Non-pigmented ciliary epithelial cell (primary cell): ENCODE data around the gene C1orf94.
"Not testable (repeated sequence)": the region's sequence is repeated elsewhere in the genome, so short reads cannot be mapped to it uniquely, and the experiment has no call there.

ENCODE experiments used
- DNase-seq: peaks from one replicate; pipeline ENCODE4 v3.0.0-alpha.2; 2010; ENCODE audit warnings: low read depth

Gene C1orf94

DNA sequence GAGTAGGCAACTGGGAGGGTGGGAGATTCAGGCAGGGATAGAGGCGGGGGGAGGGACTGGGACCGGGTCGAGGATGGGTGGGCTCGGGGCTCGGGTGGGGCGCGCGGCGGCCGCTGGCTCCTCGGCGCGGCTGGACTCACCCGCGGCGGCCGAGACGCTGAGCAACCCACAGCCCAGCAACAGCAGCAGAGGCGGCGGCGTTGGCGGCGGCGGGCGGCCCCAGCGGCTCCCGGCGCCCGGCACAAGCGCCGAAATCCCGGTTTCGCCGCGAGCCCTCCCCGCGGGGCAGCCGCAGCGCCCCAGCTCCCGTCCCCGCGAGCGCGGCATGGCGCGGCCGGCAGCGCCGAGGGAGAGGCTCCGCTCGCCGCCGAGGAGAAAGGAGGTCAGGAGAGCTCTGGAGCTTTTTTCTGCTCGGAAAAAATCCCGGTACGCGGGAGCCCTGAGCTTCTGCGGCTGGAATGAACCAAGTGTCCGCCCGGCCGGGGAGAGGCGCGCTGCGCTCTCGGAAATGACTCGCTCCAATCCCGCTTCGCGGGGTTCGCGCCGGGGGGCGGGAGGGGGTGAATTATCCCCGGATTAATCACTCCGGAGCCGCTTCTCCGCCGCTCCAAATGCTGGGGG lies 11.8 kb upstream of the C1orf94 start, which contains the start of gene CSMD2:
Gene CSMD2 (minus strand): TSS at position 460 of the 621 bp plus-strand sequence. CDS start 133 bp downstream, at position 327.
- DNase-seq: peak; percentile 10

GRCh38 chr1:34165422-34165921 lies 11.2 kb upstream of the C1orf94 start:
- DNase-seq: no peak

DNA sequence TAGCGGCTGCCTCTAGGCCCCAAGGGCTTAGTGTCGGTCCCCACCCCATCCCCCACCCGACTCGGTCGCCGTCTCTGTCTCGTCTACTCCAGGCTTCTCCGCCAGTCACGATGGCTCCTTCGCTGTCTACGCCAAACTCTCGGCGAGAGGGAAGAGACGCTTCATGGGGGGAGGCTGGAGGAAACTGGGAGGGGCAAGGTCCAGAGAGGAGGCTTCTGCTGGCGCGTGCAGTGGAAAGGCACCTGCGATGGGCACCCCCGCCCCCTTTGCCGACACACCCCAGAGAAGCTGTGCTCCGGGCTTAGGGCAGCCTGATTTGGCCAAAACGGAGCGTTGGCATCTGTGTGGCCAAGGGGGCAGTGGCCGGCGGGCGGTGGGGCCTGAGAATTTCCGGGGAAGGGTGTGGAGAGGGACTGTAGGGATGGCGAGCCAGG lies 10.5 kb upstream of the C1orf94 start:
- DNase-seq: no peak

DNA sequence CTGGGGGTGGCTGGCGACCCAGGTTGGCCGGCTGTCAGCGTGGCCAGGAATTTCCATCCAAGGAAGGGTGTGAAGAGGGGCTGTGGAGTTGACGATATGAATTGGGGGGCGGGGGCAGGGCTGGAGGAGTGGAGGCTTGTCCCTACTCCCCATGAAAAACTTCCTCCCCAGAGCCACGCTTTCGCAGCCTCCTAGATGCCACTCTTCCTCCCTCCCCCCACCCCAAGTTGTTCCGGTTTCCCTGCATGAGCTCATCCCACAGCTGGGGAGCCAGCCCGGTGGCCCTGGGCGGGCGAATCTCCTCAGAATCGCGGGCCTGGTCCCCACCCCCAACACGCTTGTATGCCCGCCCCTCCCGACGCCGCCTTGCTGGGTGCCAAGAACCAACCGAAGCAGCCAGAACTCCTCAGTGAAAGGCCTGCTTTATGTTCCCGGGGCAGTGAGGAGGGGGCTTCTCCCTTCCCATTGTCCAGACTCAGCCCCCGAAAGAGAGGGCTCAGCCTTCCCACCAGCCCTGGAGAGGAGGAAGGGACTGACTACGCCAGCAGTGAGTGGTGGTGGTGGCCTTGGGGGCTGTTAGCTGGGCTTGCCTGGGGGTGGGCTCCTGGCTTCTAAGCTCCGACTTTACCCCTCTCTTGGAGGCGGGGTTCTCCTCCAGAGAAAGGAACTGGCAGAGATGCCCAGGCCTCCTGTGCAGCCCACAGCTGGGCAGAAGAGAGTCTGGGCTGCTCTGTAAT lies 9.9 kb upstream of the C1orf94 start:
- DNase-seq: no peak

GRCh38 chr1:34167389-34167788 lies 9.3 kb upstream of the C1orf94 start:
- DNase-seq: no peak

DNA sequence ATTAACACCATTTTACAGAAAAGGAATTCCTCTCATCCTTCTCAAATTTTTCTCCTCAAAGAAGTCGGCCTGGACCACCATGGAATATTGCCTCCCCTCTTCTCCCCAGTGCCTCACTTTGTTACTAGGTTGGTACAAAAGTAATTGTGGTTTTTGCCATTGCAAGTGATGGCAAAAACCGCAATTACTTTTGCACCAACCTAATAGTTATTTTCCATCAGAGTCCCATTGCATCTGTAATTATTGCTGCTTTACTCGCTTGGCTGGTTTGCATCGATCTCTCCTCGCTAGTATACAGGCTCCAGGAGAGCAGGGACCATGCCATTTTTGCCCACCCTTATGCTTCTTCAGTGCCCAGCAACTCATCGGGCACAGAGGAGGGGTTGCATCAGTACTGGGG lies 963 bp upstream of the C1orf94 start:
- no peak for DNase-seq

- no peak for DNase-seq
These were observed 1.4 kb downstream of the C1orf94 start for GRCh38 chr1:34178072-34178471.

- not testable (repeated sequence) for DNase-seq
These were observed 6.7 kb downstream of the C1orf94 start for GRCh38 chr1:34183381-34183780.

GRCh38 chr1:34186741-34187494 lies 10.2 kb downstream of the C1orf94 start:
- DNase-seq: no peak

GRCh38 chr1:34188418-34188817 lies 11.7 kb downstream of the C1orf94 start:
- DNase-seq: no peak

GRCh38 chr1:34188985-34189384 lies 12.3 kb downstream of the C1orf94 start:
- DNase-seq: no peak

- DNase-seq: no peak
These were observed 14.0 kb downstream of the C1orf94 start for GRCh38 chr1:34190692-34191091.

DNA sequence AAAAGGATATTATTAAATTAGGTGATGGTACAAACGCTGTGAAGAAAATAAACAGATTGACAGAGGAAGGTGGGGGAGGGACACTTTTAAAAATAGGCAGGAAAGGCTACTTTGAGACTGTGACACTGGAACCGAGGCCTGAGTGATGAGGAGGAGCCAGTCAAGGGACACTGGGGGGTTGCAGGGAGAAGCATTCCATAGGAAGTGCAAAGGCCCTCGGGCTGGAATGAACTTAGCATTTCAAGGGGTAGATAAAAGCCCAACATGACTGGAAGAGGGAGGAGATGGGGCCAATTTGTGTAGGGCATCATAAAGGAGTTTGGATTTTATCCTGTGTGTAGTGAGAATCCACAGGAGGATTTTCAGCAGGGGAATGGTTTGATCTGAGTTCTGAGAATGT lies 15.9 kb downstream of the C1orf94 start:
- DNase-seq: no peak

DNA sequence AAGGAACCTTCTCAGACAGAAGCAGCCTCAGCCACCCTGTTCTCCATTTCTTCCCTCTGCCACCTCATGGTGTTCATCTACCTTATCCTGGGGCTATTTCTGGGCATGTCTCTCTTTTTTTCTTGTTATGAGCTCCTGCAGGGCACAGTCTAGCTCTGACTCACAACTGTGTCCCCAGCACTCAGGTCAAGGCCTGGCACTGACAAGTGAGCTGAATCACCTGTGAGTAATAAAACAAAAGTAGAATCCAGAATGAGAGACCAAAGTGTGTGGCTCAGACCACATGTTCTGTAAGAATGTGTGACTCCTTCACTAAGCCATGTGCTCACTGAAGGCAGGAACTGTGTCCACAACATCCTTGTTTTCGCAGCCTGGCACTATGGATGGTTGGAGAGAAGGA lies 23.2 kb downstream of the C1orf94 start:
- no peak for DNase-seq

DNA sequence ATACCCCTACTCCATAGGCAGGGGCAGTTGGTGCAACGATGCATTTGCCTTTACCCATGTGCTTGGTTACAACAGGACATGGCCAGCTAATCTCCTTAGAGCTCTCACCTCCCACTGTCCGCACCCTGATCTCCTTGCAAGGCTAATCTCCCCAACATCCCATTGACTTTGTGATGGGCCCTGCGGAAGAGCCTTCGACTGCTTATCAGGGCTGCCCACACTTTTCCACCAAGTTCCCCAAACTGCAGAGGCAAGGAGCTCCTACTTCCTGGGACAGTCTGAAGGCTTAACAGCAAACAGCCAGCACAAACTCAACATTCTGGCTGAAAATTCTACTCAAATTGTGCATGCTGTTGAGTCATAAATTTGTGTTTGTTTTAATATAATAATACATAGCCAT lies 36.0 kb downstream of the C1orf94 start:
- DNase-seq: no peak

DNA sequence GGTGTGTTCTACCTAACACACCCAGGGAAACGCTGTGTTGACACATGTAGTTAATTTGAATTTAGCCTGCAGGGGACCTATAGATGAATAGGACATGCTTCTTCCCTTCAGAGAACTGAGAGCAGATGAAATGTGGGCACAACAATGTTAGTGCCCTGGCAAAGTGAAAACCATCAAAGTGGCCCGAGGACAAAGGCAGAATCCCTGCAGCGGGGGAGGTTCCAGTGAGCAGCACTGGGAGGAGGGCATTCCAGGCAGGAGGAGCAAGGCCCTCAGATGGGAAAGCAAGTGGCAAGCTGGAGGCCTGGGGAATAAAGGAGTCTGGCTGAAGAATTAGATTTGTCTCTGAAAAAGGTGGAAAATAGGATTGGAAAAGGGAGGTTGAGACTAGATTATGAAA lies 37.2 kb downstream of the C1orf94 start:
- no peak for DNase-seq

DNA sequence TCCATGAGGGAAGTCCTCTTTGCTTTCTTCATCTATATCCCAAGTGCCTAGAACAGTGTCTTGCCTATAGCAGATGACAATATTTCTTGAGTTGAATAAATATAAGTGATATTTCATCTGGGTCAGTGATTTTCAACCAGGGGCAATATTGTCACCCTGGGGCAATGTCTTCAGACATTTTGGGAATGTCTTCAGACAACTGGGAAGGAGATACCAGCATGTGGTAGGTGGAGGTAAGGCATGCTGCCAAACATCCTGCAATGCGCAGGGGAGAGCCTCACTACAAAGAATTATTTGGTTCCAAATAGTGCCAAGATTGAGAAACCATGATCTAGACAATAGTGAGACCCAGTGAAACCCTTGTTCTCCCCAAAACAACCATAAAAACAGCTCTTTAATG lies 54.7 kb downstream of the C1orf94 start:
- no peak for DNase-seq

DNA sequence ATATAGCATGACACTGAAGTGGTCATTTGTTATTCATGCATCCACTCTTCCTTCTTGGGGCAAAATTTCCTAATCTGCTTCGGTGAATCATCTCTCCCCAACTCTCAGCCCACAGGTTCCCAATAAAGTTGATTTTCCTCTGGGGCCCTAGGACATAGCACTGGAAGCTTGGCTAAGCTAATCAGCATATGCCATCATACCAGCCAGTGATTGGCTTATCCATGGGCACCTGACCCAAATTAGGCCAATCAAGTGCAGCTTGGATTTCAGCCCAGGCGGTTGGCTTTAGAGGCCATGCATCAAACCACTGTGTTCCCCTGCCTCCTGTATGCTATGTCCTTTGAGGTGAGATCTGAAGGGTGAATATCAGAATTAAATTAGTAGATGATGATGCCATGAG lies 58.9 kb downstream of the C1orf94 start:
- DNase-seq: no peak

GRCh38 chr1:34236089-34236488 lies 59.4 kb downstream of the C1orf94 start:
- DNase-seq: no peak

GRCh38 chr1:34237151-34237815 lies 60.6 kb downstream of the C1orf94 start:
- DNase-seq: no peak

DNA sequence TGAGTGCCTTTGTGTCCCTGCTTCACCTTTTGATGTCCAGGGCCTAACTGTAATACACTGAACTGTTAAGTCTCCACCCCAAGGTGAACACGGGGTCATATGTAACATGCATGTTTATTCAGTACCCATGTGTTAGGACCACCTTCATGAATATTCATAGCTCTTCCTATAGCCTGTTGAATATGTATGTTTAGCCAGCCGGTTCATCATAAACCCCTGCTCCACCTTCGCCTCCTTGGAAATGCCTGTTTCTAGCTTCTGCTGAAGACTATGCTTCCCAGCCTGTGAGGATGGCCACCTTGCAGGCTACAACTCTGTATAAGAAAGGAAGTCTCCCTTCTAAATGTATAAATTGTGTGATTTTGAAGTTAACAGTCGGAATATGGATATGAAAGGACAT lies 69.3 kb downstream of the C1orf94 start:
- DNase-seq: no peak

DNA sequence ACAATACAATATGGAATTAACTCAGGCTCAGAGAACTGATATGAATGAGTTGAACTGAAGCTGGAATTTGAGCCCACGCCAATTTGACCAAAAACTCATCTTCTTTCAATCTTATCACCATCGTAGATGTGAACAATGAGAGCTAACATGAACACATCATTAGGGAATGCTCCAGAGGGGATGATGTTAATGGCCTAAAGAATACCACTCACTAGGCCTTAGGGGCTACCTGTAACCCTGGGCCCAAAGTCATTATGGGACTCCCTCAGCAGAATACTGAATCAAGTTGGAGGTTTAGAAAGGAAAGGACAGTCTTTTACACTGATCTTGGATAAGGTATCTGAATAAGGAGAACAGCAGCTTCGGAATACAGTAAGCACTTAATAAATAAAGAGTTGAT lies 73.6 kb downstream of the C1orf94 start:
- DNase-seq: no peak
